ENCODE data around the gene HAUS7.

The HAUS7 gene

DNA sequence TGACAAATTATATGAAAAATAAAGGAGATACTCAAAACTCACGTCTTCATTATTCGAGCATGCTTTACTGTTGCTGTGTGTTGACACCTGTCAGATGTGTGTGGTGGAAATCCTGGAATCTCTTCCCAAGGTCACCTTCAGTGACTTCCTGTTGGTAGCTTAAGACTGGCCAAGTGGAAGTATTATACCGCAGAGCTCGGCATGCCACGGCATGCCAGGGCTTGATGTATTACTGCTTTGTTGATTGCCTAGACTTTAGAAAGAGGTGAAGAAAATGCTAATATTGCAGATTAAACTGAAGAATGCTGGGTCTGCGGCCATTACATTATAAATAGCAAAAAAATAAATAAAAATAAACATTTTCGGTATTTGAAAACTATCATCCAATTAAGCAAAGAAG, 29.1 kb downstream of the HAUS7 start:
- Histone ChIP-seq H3K9me3 (ENCODE audit: control insufficient read depth, insufficient read depth, low read length) (no peaks in the 10 kb centered on the region), H3K4me1 (ENCODE audit: control insufficient read depth, insufficient read depth, low read length) (no peaks in the 10 kb centered on the region), H3K27ac (ENCODE audit: low read length) (no peak overlapping the region), H3K27me3 (ENCODE audit: control insufficient read depth, insufficient read depth, low read length) (no peaks in the 10 kb centered on the region), H3K4me3 (ENCODE audit: low read length) (no peak overlapping the region), H3K36me3 (ENCODE audit: control insufficient read depth, insufficient read depth, low read length) (no peaks in the 10 kb centered on the region)
- no CpG with 5 or more reads among the region's 7 CpGs for WGBS (ENCODE audit: insufficient coverage, insufficient read length)
- DNase-seq (ENCODE audit: low read depth, low spot score) = no peak

DNA sequence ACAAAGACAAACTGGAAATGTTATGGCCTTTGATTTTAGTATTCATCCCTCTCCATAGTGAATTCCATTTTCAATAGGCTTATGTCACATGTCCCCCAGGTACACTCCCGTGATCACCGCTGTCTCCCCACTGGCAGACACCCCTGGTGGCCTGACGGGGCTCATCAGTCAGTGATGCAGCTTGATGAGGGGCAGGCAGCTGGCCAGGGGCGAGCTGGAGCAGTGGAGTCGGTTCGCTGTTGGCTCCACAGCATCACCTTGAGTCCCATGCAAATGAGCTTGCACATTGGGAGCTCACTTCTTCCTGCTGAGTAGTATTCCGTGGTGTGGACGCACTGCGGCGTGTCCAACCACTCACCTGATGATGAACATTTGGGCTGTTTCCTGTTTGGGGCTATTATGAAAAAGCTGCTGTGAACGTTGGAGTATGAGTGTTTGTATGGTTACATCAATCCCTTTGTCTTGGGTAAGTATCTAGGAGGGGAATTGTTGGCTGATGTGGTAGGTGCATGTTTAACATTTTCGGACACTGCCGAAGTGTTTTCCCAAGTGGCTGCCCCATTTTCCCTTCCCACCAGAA, 29.7 kb downstream of the HAUS7 start:
- WGBS (ENCODE audit: insufficient coverage, insufficient read length) = no CpG with 5 or more reads among the region's 13 CpGs
- H3K4me3 ChIP-seq (ENCODE audit: low read length) = no peak overlapping the region
- no peak for DNase-seq (ENCODE audit: low read depth, low spot score)
- no peak overlapping the region for H3K27ac ChIP-seq (ENCODE audit: low read length)
- no peaks in the 10 kb centered on the region for H3K9me3 ChIP-seq (ENCODE audit: control insufficient read depth, insufficient read depth, low read length)
- no peaks in the 10 kb centered on the region for H3K36me3 ChIP-seq (ENCODE audit: control insufficient read depth, insufficient read depth, low read length)
- H3K27me3 ChIP-seq (ENCODE audit: control insufficient read depth, insufficient read depth, low read length) = no peaks in the 10 kb centered on the region
- H3K4me1 ChIP-seq (ENCODE audit: control insufficient read depth, insufficient read depth, low read length) = no peaks in the 10 kb centered on the region

DNA sequence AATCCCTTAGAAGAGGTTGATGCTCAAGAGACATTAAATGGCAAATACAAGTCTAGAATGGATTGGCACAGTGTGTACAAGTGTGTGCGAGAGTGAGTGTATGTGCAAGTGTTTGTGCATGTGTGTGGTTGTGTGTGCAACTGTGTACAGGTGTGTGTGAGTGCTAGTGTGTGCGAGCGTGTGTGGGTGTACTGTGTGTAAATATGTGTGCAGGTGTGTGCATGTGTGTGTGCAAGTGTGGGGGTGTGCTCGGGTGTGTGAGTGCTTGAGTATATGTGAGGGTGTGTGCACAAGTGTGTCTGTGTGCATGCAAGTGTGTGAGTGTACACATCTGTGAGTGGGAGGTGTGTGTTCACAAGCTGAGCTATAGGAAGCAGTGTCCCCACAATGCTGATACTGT, 30.4 kb downstream of the HAUS7 start:
- DNase-seq (ENCODE audit: low read depth, low spot score) = no peak
- no CpG with 5 or more reads among the region's 4 CpGs for WGBS (ENCODE audit: insufficient coverage, insufficient read length)
- Histone ChIP-seq H3K36me3 (ENCODE audit: control insufficient read depth, insufficient read depth, low read length) (no peaks in the 10 kb centered on the region), H3K27ac (ENCODE audit: low read length) (no peak overlapping the region), H3K4me1 (ENCODE audit: control insufficient read depth, insufficient read depth, low read length) (no peaks in the 10 kb centered on the region), H3K9me3 (ENCODE audit: control insufficient read depth, insufficient read depth, low read length) (no peaks in the 10 kb centered on the region), H3K4me3 (ENCODE audit: low read length) (no peak overlapping the region), H3K27me3 (ENCODE audit: control insufficient read depth, insufficient read depth, low read length) (no peaks in the 10 kb centered on the region)

DNA sequence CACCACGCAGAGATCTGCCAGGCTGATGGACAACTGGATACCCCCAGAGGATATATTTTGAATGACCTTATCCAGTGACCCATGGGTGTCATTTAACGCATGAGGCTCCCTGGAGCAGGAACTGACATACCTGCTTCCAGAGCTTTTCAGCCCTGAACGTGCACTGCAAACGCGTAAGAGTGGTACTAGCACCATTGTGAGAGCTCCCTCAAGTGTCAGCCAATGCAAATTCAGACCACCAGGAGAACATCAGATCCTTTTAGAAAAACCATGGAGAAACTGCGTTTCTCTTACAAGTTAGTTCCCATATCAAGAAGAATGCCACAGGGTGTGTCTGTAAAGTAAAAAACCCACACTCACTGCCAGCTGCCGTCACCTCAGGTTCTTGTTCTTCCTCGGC, 31.8 kb downstream of the HAUS7 start:
- H3K4me3 ChIP-seq (ENCODE audit: low read length) = no peak overlapping the region
- no peaks in the 10 kb centered on the region for H3K9me3 ChIP-seq (ENCODE audit: control insufficient read depth, insufficient read depth, low read length)
- no peaks in the 10 kb centered on the region for H3K4me1 ChIP-seq (ENCODE audit: control insufficient read depth, insufficient read depth, low read length)
- no peak for DNase-seq (ENCODE audit: low read depth, low spot score)
- no CpG with 5 or more reads among the region's 8 CpGs for WGBS (ENCODE audit: insufficient coverage, insufficient read length)
- H3K27me3 ChIP-seq (ENCODE audit: control insufficient read depth, insufficient read depth, low read length) = no peaks in the 10 kb centered on the region
- H3K36me3 ChIP-seq (ENCODE audit: control insufficient read depth, insufficient read depth, low read length) = no peaks in the 10 kb centered on the region
- no peak overlapping the region for H3K27ac ChIP-seq (ENCODE audit: low read length)

DNA sequence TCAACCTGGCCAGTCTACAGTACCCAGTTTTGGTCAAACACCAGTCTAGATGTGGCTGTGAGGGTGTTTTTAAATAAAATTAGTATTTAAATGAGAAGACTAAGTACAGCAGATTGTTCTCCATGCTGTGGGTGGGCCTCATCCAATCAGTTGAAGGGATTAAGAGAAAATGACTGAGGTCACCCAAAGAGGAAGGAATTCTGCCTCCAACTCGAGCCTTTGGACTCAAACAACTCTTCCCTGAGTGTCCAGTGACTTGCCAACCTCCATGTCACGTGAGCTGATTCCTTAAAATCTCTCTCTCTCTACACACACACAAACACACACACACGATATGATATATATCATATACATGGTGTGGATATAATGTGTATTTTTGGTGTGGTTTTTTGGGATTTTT, 34.5 kb downstream of the HAUS7 start:
- Histone ChIP-seq H3K27ac (ENCODE audit: low read length) (no peak overlapping the region), H3K27me3 (ENCODE audit: control insufficient read depth, insufficient read depth, low read length) (no peaks in the 10 kb centered on the region), H3K9me3 (ENCODE audit: control insufficient read depth, insufficient read depth, low read length) (no peaks in the 10 kb centered on the region), H3K36me3 (ENCODE audit: control insufficient read depth, insufficient read depth, low read length) (no peaks in the 10 kb centered on the region), H3K4me3 (ENCODE audit: low read length) (no peak overlapping the region), H3K4me1 (ENCODE audit: control insufficient read depth, insufficient read depth, low read length) (no peaks in the 10 kb centered on the region)
- WGBS (ENCODE audit: insufficient coverage, insufficient read length) = no CpG with 5 or more reads among the region's 3 CpGs
- DNase-seq (ENCODE audit: low read depth, low spot score) = no peak

DNA sequence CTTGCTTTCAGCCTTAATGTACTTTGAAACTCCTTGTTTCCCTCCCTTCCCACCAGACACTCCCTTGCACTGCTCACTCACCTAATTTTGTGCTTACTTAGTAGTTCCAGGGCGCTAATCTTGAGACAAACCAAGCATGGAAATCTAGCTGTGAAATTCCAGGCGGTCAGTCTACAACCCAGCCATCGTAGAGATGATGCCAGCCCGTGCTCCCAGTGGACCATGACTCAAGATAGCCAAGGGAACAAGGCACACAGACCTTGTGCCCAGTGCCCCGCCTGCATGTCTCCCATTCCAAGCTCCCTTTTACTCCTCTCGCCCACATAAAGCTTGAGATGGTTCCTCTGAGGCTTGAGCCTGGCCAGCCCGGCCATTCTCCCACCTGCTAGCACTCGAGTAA, 35.6 kb downstream of the HAUS7 start:
- no peaks in the 10 kb centered on the region for H3K36me3 ChIP-seq (ENCODE audit: control insufficient read depth, insufficient read depth, low read length)
- DNase-seq (ENCODE audit: low read depth, low spot score) = no peak
- H3K4me3 ChIP-seq (ENCODE audit: low read length) = no peak overlapping the region
- WGBS (ENCODE audit: insufficient coverage, insufficient read length) = no CpG with 5 or more reads among the region's 8 CpGs
- no peaks in the 10 kb centered on the region for H3K4me1 ChIP-seq (ENCODE audit: control insufficient read depth, insufficient read depth, low read length)
- H3K9me3 ChIP-seq (ENCODE audit: control insufficient read depth, insufficient read depth, low read length) = no peaks in the 10 kb centered on the region
- H3K27me3 ChIP-seq (ENCODE audit: control insufficient read depth, insufficient read depth, low read length) = no peaks in the 10 kb centered on the region
- H3K27ac ChIP-seq (ENCODE audit: low read length) = no peak overlapping the region

DNA sequence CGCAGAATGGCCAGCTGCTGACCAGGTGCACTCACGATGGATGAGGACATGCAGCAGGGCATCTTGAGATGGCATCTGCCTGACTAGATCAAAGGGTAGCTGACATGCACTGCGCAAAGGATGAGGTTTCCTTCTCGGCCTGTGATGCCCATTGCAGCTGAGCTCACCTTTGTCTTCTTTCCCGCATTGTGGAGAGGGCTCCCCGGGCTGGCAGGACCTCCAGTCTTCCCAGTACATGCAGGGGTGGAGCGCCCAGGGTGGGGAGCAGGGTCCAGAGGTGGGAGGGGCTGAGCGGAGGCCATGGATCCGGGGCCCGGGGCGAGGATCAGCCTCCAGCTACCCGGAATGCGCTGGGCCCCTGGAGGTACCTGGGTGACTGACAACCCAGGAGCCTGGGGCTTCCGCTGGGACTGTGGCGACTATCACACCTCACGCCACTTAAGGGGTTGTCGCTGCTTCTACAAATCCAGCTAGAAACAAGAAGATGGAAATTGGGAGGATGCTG, 36.5 kb downstream of the HAUS7 start:
- H3K4me3 ChIP-seq (ENCODE audit: low read length) = no peak overlapping the region
- no peaks in the 10 kb centered on the region for H3K27me3 ChIP-seq (ENCODE audit: control insufficient read depth, insufficient read depth, low read length)
- no CpG with 5 or more reads among the region's 17 CpGs for WGBS (ENCODE audit: insufficient coverage, insufficient read length)

DNA sequence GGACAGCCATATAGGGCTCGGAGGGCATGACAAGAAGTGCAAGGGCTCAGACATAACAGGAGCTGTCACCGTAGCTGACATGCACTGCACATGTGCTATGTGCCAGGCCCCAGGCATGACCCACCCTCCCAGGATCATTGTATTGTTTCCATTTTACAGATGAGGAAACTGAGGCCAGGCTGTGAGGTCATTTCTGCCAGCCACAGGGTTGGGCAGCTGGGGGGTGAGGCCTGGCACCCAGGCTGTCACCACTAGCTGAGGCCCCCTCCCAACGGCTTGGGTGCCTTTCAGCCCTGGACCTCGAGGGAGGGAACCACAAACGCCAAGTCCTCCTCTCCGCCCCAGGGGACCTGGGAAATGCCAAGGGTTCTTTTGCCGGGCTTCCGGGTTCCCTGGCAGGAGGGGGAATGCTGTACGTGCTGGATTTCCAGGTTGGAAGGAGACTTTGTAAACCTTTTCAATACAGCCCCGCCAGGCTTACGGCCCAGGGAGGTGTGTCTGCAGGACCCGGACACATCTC, 37.2 kb downstream of the HAUS7 start:
- Histone ChIP-seq H3K27ac (ENCODE audit: low read length) (no peak overlapping the region), H3K27me3 (ENCODE audit: control insufficient read depth, insufficient read depth, low read length) (no peaks in the 10 kb centered on the region), H3K36me3 (ENCODE audit: control insufficient read depth, insufficient read depth, low read length) (no peaks in the 10 kb centered on the region), H3K9me3 (ENCODE audit: control insufficient read depth, insufficient read depth, low read length) (no peaks in the 10 kb centered on the region), H3K4me1 (ENCODE audit: control insufficient read depth, insufficient read depth, low read length) (no peaks in the 10 kb centered on the region), H3K4me3 (ENCODE audit: low read length) (no peak overlapping the region)
- no CpG with 5 or more reads among the region's 12 CpGs for WGBS (ENCODE audit: insufficient coverage, insufficient read length)
- no peak for DNase-seq (ENCODE audit: low read depth, low spot score)

More for the DNA sequence above, 36.5 kb downstream of the HAUS7 start:
- H3K4me1 ChIP-seq (ENCODE audit: control insufficient read depth, insufficient read depth, low read length) = no peaks in the 10 kb centered on the region
- H3K9me3 ChIP-seq (ENCODE audit: control insufficient read depth, insufficient read depth, low read length) = no peaks in the 10 kb centered on the region
- DNase-seq (ENCODE audit: low read depth, low spot score) = no peak
- no peak overlapping the region for H3K27ac ChIP-seq (ENCODE audit: low read length)
- H3K36me3 ChIP-seq (ENCODE audit: control insufficient read depth, insufficient read depth, low read length) = no peaks in the 10 kb centered on the region

DNA sequence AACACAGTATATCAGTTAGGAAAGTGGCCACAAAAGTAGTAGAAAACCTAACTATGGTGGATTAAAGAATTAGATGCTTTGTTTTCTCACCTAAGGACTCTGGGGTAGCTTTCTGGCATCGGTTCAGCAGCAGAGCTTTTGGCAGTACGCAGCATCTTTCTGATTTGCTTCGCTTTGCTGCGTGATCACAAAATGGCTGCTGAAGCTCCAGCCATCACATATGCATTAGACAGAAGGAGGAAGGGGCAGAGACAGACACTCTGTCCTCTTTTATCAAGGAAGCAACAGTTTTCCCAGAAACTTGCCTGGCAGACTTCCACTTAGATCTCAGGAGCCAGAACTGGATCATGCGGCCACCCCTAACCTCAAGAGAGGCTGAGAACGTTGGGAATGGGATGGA, 39.6 kb downstream of the HAUS7 start:
- whole genome bisulfite sequencing (ENCODE audit: insufficient coverage, insufficient read length) = no CpG with 5 or more reads among the region's 6 CpGs
- Histone ChIP-seq H3K36me3 (ENCODE audit: control insufficient read depth, insufficient read depth, low read length) (no peaks in the 10 kb centered on the region), H3K4me1 (ENCODE audit: control insufficient read depth, insufficient read depth, low read length) (no peaks in the 10 kb centered on the region), H3K27me3 (ENCODE audit: control insufficient read depth, insufficient read depth, low read length) (no peaks in the 10 kb centered on the region), H3K27ac (ENCODE audit: low read length) (no peak overlapping the region), H3K9me3 (ENCODE audit: control insufficient read depth, insufficient read depth, low read length) (no peaks in the 10 kb centered on the region), H3K4me3 (ENCODE audit: low read length) (no peak overlapping the region)
- no peak for DNase-seq (ENCODE audit: low read depth, low spot score)

DNA sequence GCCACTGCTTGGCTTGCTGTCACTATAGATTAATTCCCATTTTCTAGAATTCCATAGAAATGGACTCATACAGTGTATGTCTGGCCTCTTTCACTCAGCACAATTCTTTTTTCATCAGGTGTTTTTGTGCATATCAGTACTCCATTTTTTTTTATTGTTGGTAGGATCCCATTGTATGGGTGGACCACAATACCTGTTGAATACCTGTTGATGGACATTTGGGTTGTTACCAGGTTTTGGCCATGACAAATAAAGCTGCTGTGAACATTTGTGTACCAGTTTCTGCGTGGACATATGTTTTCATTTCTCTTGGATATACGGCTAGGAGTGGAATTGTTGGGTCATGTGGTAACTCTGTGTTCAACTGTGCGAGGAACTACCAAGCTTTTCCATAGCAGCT, 44.2 kb downstream of the HAUS7 start:
- Histone ChIP-seq H3K27me3 (ENCODE audit: control insufficient read depth, insufficient read depth, low read length) (no peaks in the 10 kb centered on the region), H3K36me3 (ENCODE audit: control insufficient read depth, insufficient read depth, low read length) (peaks cover under 1% of the 10 kb centered on the region; the same call in 1 of the 2 replicates), H3K9me3 (ENCODE audit: control insufficient read depth, insufficient read depth, low read length) (no peaks in the 10 kb centered on the region), H3K4me3 (ENCODE audit: low read length) (no peak overlapping the region), H3K27ac (ENCODE audit: low read length) (no peak overlapping the region), H3K4me1 (ENCODE audit: control insufficient read depth, insufficient read depth, low read length) (no peaks in the 10 kb centered on the region)
- no peak for DNase-seq (ENCODE audit: low read depth, low spot score)
- WGBS (ENCODE audit: insufficient coverage, insufficient read length) = no CpG with 5 or more reads among the region's 3 CpGs

DNA sequence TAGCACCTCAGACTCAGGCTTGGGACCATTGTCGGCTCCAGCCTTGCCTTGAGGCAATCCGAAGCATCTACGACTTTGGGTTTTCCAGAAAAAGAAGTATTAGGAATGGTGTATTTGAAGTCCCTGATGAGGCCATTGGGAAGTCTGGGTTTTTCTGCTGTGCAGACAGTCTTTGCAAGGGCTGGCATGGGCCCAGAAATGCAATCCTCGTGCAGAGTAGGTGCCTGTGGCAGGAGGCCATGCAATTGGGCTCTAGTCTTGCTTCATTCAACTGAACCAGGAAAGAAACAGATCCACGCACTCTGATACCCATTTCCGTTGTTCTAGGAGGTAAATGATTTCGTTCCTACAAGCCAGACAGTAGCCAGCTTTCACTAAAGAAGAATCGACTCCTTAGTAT, 46.7 kb downstream of the HAUS7 start:
- no peak overlapping the region for H3K27ac ChIP-seq (ENCODE audit: low read length)
- H3K27me3 ChIP-seq (ENCODE audit: control insufficient read depth, insufficient read depth, low read length) = no peaks in the 10 kb centered on the region
- WGBS (ENCODE audit: insufficient coverage, insufficient read length) = no CpG with 5 or more reads among the region's 8 CpGs
- H3K4me1 ChIP-seq (ENCODE audit: control insufficient read depth, insufficient read depth, low read length) = no peaks in the 10 kb centered on the region
- H3K9me3 ChIP-seq (ENCODE audit: control insufficient read depth, insufficient read depth, low read length) = no peaks in the 10 kb centered on the region
- no peak overlapping the region for H3K4me3 ChIP-seq (ENCODE audit: low read length)
- H3K36me3 ChIP-seq (ENCODE audit: control insufficient read depth, insufficient read depth, low read length) = peaks cover 4% of the 10 kb centered on the region; the same call in 1 of the 2 replicates
- no peak for DNase-seq (ENCODE audit: low read depth, low spot score)
